OCI-LY7 (cell line): ENCODE measurements around the gene MYOC. TPM values are rescaled to one million over a fixed set of nuclear protein-coding genes. Genes with fewer than 3 reads are reported as not detected.

Source experiments
- BruUV-seq: library from RNA; stranded (reverse); fragments of 400-500 nt; replicated peaks from 2 replicates; lab custom pipeline; 2021; lab: Mats Ljungman, UMichigan
- CTCF ChIA-PET: fragments of 300-600 bp; sonication (Branson Sonifier 250); formaldehyde crosslinking; loops from one replicate; lab custom pipeline; 2022; ENCODE audit warnings: antibody characterized with exemption; ENCODE audit not compliant: unreplicated experiment; lab: Charles Lee
- POLR2A ChIA-PET: fragments of 300-600 bp; sonication (Branson Sonifier 250); formaldehyde crosslinking; loops from one replicate; lab custom pipeline; 2022; ENCODE audit warnings: antibody characterized with exemption; lab: Charles Lee
- DNase-seq: peaks from one replicate; pipeline ENCODE4 v3.0.0-alpha.2; 2015; ENCODE audit warnings: low spot score
- H2AFZ ChIP-seq: fragments of 200-600 bp; sonication (generic), shearing (Covaris generic); 2 replicates; pipeline ENCODE4 v1.6.1; 2014; ENCODE audit warnings: mild to moderate bottlenecking, antibody characterized with exemption, low read length, moderate library complexity
- H3K27ac ChIP-seq: fragments of 200-600 bp; sonication (generic); 2 replicates; pipeline ENCODE4 v1.5.1; 2014; ENCODE audit warnings: mixed run types, low read depth, mild to moderate bottlenecking, moderate library complexity, low read length, inconsistent platforms; ENCODE audit not compliant: poor library complexity, severe bottlenecking
- H3K36me3 ChIP-seq: fragments of 200-600 bp; sonication (generic); 2 replicates; pipeline ENCODE4 v1.6.1; 2014; ENCODE audit warnings: mild to moderate bottlenecking, antibody characterized with exemption, low read length, moderate library complexity, mixed read lengths; ENCODE audit not compliant: insufficient read depth
- H3K4me1 ChIP-seq: fragments of 200-600 bp; sonication (generic); 2 replicates; pipeline ENCODE4 v1.5.1; 2014; ENCODE audit warnings: mild to moderate bottlenecking, low read length; ENCODE audit not compliant: insufficient read depth, poor library complexity, severe bottlenecking
- H3K4me2 ChIP-seq: fragments of 200-600 bp; sonication (generic); 2 replicates; pipeline ENCODE4 v1.6.1; 2014; ENCODE audit warnings: mild to moderate bottlenecking, low read length
- H3K4me3 ChIP-seq: fragments of 200-600 bp; sonication (generic); 2 replicates; pipeline ENCODE4 v1.5.1; 2014; ENCODE audit warnings: mild to moderate bottlenecking, low read depth, low read length; ENCODE audit not compliant: poor library complexity, severe bottlenecking
- H3K79me2 ChIP-seq: fragments of 200-600 bp; sonication (generic); 2 replicates; pipeline ENCODE4 v1.6.1; 2016; ENCODE audit warnings: low read depth, mild to moderate bottlenecking, low read length, moderate library complexity, mixed read lengths; ENCODE audit not compliant: insufficient read depth
- H3K9me2 ChIP-seq: fragments of 200-600 bp; sonication (generic); 2 replicates; pipeline ENCODE4 v1.6.1; 2016; ENCODE audit warnings: mild to moderate bottlenecking, low read length, mixed read lengths; ENCODE audit not compliant: insufficient read depth
- H3K9me3 ChIP-seq: fragments of 200-600 bp; sonication (generic); 2 replicates; pipeline ENCODE4 v1.6.1; 2014; ENCODE audit warnings: mild to moderate bottlenecking, mixed run types, low read length, mixed read lengths
- H4K20me1 ChIP-seq: fragments of 200-600 bp; sonication (generic); 2 replicates; pipeline ENCODE4 v1.6.1; 2014; ENCODE audit warnings: mild to moderate bottlenecking, antibody characterized with exemption, low read length, moderate library complexity, mixed read lengths; ENCODE audit not compliant: insufficient read depth
- EZH2phosphoT487 ChIP-seq: fragments of 200-600 bp; sonication (generic); IDR thresholded peaks from 2 replicates; pipeline ENCODE4 v1.6.1; 2018; ENCODE audit warnings: low read depth, borderline replicate concordance, mild to moderate bottlenecking, mixed run types, antibody characterized with exemption, low read length, moderate library complexity, mixed read lengths
- intact Hi-C: fragments of 100-400 bp; cut with micrococcal nuclease; formaldehyde crosslinking; loops from one replicate; pipeline ENCODE4 v1.10.0; 2022; ENCODE audit not compliant: unreplicated experiment
- total RNA-seq, 2 experiments: library from RNA; depleted of rRNA in 1 of 2; stranded (reverse); fragments of >200 nt in 1 of 2; shearing (Covaris generic) in 1 of 2; gene quantifications; 2 replicates each; pipeline ENCODE4 v1.2.3, GENCODE V29; 2014 to 2022
- TF ChIP-seq, protein P1 (sequence below): fragments of 200-600 bp; sonication (generic); conservative IDR thresholded peaks from 2 replicates; pipeline ENCODE4 v1.5.1; 2014; ENCODE audit warnings: mild to moderate bottlenecking, antibody characterized with exemption, low read length, moderate library complexity, mixed read lengths

Gene MYOC
- total RNA-seq, 2 experiments from 2014 or later, result not detected

DNA sequence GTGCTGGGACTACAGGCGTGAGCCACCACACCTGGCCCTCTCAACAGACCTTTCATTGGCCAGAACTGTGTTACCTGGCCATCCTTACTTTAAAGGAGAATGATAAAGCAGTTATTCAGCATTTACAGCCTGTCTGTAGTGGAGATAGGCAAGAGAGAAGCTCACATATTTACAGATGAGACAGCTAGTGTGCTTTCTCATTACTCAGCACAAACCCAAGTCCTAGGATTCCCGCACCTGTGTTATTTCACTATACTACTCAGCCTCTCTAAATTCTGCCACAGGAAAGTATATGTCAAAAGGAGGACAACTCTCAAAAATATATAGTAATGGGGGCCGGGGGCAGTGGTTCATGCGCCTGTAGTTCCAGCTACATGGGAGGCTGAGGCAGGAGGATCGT is 15.9 kb upstream of the MYOC start:
- TF ChIP-seq EZH2phosphoT487, result no peak
- TF ChIP-seq, protein P1, sequence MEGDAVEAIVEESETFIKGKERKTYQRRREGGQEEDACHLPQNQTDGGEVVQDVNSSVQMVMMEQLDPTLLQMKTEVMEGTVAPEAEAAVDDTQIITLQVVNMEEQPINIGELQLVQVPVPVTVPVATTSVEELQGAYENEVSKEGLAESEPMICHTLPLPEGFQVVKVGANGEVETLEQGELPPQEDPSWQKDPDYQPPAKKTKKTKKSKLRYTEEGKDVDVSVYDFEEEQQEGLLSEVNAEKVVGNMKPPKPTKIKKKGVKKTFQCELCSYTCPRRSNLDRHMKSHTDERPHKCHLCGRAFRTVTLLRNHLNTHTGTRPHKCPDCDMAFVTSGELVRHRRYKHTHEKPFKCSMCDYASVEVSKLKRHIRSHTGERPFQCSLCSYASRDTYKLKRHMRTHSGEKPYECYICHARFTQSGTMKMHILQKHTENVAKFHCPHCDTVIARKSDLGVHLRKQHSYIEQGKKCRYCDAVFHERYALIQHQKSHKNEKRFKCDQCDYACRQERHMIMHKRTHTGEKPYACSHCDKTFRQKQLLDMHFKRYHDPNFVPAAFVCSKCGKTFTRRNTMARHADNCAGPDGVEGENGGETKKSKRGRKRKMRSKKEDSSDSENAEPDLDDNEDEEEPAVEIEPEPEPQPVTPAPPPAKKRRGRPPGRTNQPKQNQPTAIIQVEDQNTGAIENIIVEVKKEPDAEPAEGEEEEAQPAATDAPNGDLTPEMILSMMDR, result no peak
- no peak for DNase-seq
- H3K4me3 ChIP-seq, result no peak overlapping the region
- no peaks in the 10 kb centered on the region for H4K20me1 ChIP-seq
- H3K27ac ChIP-seq, result no peak overlapping the region
- POLR2A ChIA-PET, result interaction anchor here (0.6 to 1.1 kb wide), 4 partner anchors 78 to 1867 kb away, joined by 3 to 4 read pairs (median 3); no protein-coding TSS in a partner anchor
- BruUV-seq, result no TSS peak
- intact Hi-C loops, result no loop called here
- H3K79me2 ChIP-seq, result no peaks in the 10 kb centered on the region
- no peaks in the 10 kb centered on the region for H3K36me3 ChIP-seq
- H3K9me2 ChIP-seq, result no peaks in the 10 kb centered on the region
- no peak overlapping the region for H3K4me2 ChIP-seq
- CTCF ChIA-PET, result no interaction called here
- H3K9me3 ChIP-seq, result no peaks in the 10 kb centered on the region
- no peak overlapping the region for H2AFZ ChIP-seq
- no peaks in the 10 kb centered on the region for H3K4me1 ChIP-seq

- CTCF ChIA-PET, result no interaction called here
- Histone ChIP-seq H3K36me3 (no peaks in the 10 kb centered on the region), H3K27ac (no peak overlapping the region), H3K4me1 (no peaks in the 10 kb centered on the region), H3K9me2 (no peaks in the 10 kb centered on the region), H3K4me2 (no peak overlapping the region), H3K9me3 (no peaks in the 10 kb centered on the region), H3K4me3 (no peak overlapping the region), H3K79me2 (no peaks in the 10 kb centered on the region), H2AFZ (no peak overlapping the region), H4K20me1 (no peaks in the 10 kb centered on the region)
- no peak for DNase-seq
- intact Hi-C loops, result no loop called here
- no peak for TF ChIP-seq EZH2phosphoT487
- TF ChIP-seq, protein P1, result no peak
- no TSS peak for BruUV-seq
- POLR2A ChIA-PET, result interaction anchor here (0.5 kb wide), 1 partner anchor 83 kb away, joined by 4 read pairs; no protein-coding TSS in a partner anchor
These were observed 13.8 kb upstream of the MYOC start for GRCh38 chr1:171666114-171666769.

- H3K4me3 ChIP-seq, result no peak overlapping the region
- no peaks in the 10 kb centered on the region for H3K9me3 ChIP-seq
- H3K79me2 ChIP-seq, result no peaks in the 10 kb centered on the region
- no peaks in the 10 kb centered on the region for H3K9me2 ChIP-seq
- TF ChIP-seq, protein P1, result no peak
- no peak for TF ChIP-seq EZH2phosphoT487
- H3K36me3 ChIP-seq, result no peaks in the 10 kb centered on the region
- no peak overlapping the region for H3K27ac ChIP-seq
- BruUV-seq, result no TSS peak
- no peaks in the 10 kb centered on the region for H3K4me1 ChIP-seq
- no peaks in the 10 kb centered on the region for H4K20me1 ChIP-seq
- ChIA-PET CTCF (no interaction called here), POLR2A (no interaction called here)
- H3K4me2 ChIP-seq, result no peak overlapping the region
- intact Hi-C loops, result no loop called here
- no peak for DNase-seq
- H2AFZ ChIP-seq, result no peak overlapping the region
These were observed 12.5 kb upstream of the MYOC start for GRCh38 chr1:171664976-171665375.
